HepG2 (cell line): ENCODE measurements around the gene SYNDIG1. TPM values are rescaled to one million over a fixed set of nuclear protein-coding genes. Genes with fewer than 3 reads are reported as not detected.

Experiments
- ATAC-seq: fragments of 200-7000 bp; cut with Tn5 transposase; 3 replicates; pipeline ENCODE4 v1.9.1; 2020; ENCODE audit warnings: mild to moderate bottlenecking, moderate library complexity
- BruUV-seq: library from RNA; stranded (reverse); fragments of 400-500 nt; replicated peaks from 2 replicates; lab custom pipeline; 2021; lab: Mats Ljungman, UMichigan
- CTCF ChIA-PET: fragments of 300-600 bp; formaldehyde crosslinking; extraction: SDS; loops from one replicate; lab custom pipeline; 2021; ENCODE audit warnings: low total read pairs, inconsistent platforms, low intra/inter-chr PET ratio; lab: Yijun Ruan, JAX
- POLR2A ChIA-PET: fragments of 350-600 bp; sonication (Branson Sonifier 250); formaldehyde crosslinking; loops from one replicate; lab custom pipeline; 2020; ENCODE audit warnings: antibody characterized with exemption, inconsistent platforms; lab: Yijun Ruan, JAX
- DNase-seq: peaks from one replicate; pipeline ENCODE4 v3.0.0-alpha.2; 2015; ENCODE audit warnings: low spot score
- FAIRE-seq: peaks from 3 replicates; lab custom pipeline; 2011; peaks lifted over from hg19 to GRCh38; lab: Jason Lieb, UNC
- H2AFZ ChIP-seq: one replicate; pipeline ENCODE4 v1.6.1; 2011; ENCODE audit warnings: low read length, inconsistent platforms
- H3K27ac ChIP-seq: fragments of 300-600 bp; 3 replicates; pipeline ENCODE4 v1.8.0; 2011; ENCODE audit warnings: mixed run types, mild to moderate bottlenecking, mixed read lengths, low read length, inconsistent platforms; ENCODE audit not compliant: insufficient read depth; ENCODE audit errors: extremely low read length
- H3K27me3 ChIP-seq, 2 experiments: fragments of 200-600 bp in 1 of 2; 2 replicates in 1 of 2; 3 replicates in 1 of 2; pipeline versions ENCODE4 v1.6.0 to v1.8.0; 2011; ENCODE audit warnings: low read length in 2 of 2, mild to moderate bottlenecking in 2 of 2, moderate library complexity in 2 of 2, inconsistent platforms in 1 of 2; ENCODE audit not compliant: insufficient read depth in 2 of 2, control insufficient read depth in 1 of 2
- H3K36me3 ChIP-seq, 2 experiments: fragments of 200-600 bp in 1 of 2; replicated peaks in 1 of 2; 2 replicates in 1 of 2; 3 replicates in 1 of 2; pipeline versions ENCODE4 v1.5.1 to v1.8.0; 2011; ENCODE audit warnings: low read length in 2 of 2, inconsistent platforms in 1 of 2; ENCODE audit not compliant: insufficient read depth in 2 of 2, control insufficient read depth in 1 of 2
- H3K4me1 ChIP-seq: 2 replicates; pipeline ENCODE4 v1.5.1; 2012; ENCODE audit warnings: low read length, inconsistent platforms; ENCODE audit not compliant: insufficient read depth
- H3K4me2 ChIP-seq: 2 replicates; pipeline ENCODE4 v1.6.0; 2011; ENCODE audit warnings: low read depth, low read length, inconsistent platforms
- H3K4me3 ChIP-seq, 3 experiments: fragments of 200-600 bp in 1 of 3; sonication (generic), shearing (Covaris generic) in 1 of 3; replicated peaks in 1 of 3; 2 replicates each; pipeline ENCODE4 v1.5.1; 2011 to 2016; ENCODE audit warnings: low read length in 3 of 3, inconsistent platforms in 2 of 3, low read depth in 2 of 3, mild to moderate bottlenecking in 2 of 3, control low read depth in 1 of 3, mixed read lengths in 1 of 3; ENCODE audit not compliant: insufficient read depth in 1 of 3
- H3K79me2 ChIP-seq: one replicate; pipeline ENCODE4 v1.6.1; 2011; ENCODE audit warnings: low read length, inconsistent platforms; ENCODE audit not compliant: insufficient read depth
- H3K9ac ChIP-seq: 2 replicates; pipeline ENCODE4 v1.6.0; 2011; ENCODE audit warnings: mild to moderate bottlenecking, low read depth, low read length, inconsistent platforms; ENCODE audit not compliant: insufficient read depth
- H3K9me3 ChIP-seq: 2 replicates; pipeline ENCODE4 v1.5.1; 2012; ENCODE audit warnings: mild to moderate bottlenecking, low read length
- H4K20me1 ChIP-seq: 2 replicates; pipeline ENCODE4 v1.6.0; 2011; ENCODE audit warnings: inconsistent platforms, mild to moderate bottlenecking, low read length, moderate library complexity; ENCODE audit not compliant: insufficient read depth
- NFIB ChIP-seq: sonication (generic); formaldehyde crosslinking; IDR thresholded peaks from 2 replicates; pipeline ENCODE4 v1.9.0; 2021; ENCODE audit warnings: missing genetic modification reagents, mild to moderate bottlenecking, borderline replicate concordance
- SP5 ChIP-seq: IDR thresholded peaks from 2 replicates; pipeline ENCODE4 v1.6.1; 2016; ENCODE audit warnings: low read depth, borderline replicate concordance
- WGBS: methylation state at CpG from one replicate; pipeline ENCODE4 v1.1.6; 2017; ENCODE audit warnings: low lambda C conversion rate; 5-methylcytosine and 5-hydroxymethylcytosine counted together
- in situ Hi-C: cut with HindIII; loops from 2 replicates; pipeline ENCODE4 v1.10.0; 2017; ENCODE audit warnings: low pct_unique_long_range_greater_than_20kb; ENCODE audit not compliant: extremely low pct_ligation_motif_present
- intact Hi-C: fragments of 100-400 bp; cut with micrococcal nuclease; formaldehyde crosslinking; loops from one replicate; pipeline ENCODE4 v1.10.0; 2022; ENCODE audit not compliant: unreplicated experiment
- polyA plus RNA-seq, 8 experiments: library from polyadenylated mRNA; depleted of rRNA in 3 of 8; stranded (reverse) in 7 of 8; unstranded in 1 of 8; fragments of >200 nt; fragmentation: Illumina TruSeq in 4 of 8; extraction: Trizol in 4 of 8; gene quantifications; 2 replicates each; pipeline versions ENCODE4 v1.2.1 to v1.2.3, GENCODE V29; 2011 to 2016; ENCODE audit warnings: low read depth in 4 of 8, missing spikeins in 1 of 8, mixed read lengths in 1 of 8; ENCODE audit not compliant: insufficient read depth in 1 of 8
- total RNA-seq, 5 experiments: library from RNA; depleted of rRNA; stranded (reverse); fragments of >200 nt; fragmentation: Illumina TruSeq; extraction: Trizol; gene quantifications; 2 replicates each; pipeline ENCODE4 v1.2.3, GENCODE V29; 2016; ENCODE audit warnings: low read depth in 1 of 5
- TF ChIP-seq, protein P1 (sequence below), 2 experiments: sonication (generic) in 1 of 2; formaldehyde crosslinking in 1 of 2; IDR thresholded peaks; 2 replicates each; pipeline versions ENCODE4 v1.6.1 to v1.9.0; 2014 to 2022; ENCODE audit warnings: antibody characterized with exemption in 1 of 2, borderline replicate concordance in 1 of 2, inconsistent platforms in 1 of 2, low read depth in 1 of 2, missing genetic modification reagents in 1 of 2
- TF ChIP-seq, protein P2 (sequence below): sonication (generic); formaldehyde crosslinking; IDR thresholded peaks from 2 replicates; pipeline ENCODE4 v1.5.0; 2020; ENCODE audit warnings: missing genetic modification reagents

The SYNDIG1 gene
- total and polyA plus RNA-seq, 2 of the 13 experiments (the other 11 are each of a cell fraction or from before 2014, with no cell fraction given), result not detected

DNA sequence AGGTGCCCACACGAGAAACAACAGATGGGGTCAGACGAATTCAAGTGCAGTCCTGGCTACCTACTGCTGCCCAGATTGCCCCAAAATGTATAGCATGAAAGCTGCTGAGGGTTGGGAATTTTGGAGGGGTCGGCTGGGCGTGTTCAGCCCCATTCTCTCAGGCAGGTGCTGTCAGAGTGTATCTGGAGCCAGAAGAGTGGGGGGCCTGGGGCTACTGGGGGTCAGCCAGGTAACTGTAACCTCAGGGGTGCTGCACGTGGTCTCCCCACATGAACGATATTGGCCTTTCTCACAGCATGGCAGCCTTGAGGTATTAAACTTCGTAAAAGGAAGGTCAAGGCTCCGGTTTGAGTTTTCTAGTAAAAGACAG is 14.6 kb downstream of the SYNDIG1 start:
- WGBS, result 6% methylated on average over 5 of the region's 8 CpGs
- H3K4me1 ChIP-seq, result no peaks in the 10 kb centered on the region
- H3K4me3 ChIP-seq, result no peak overlapping the region
- BruUV-seq, result no TSS peak
- H3K9ac ChIP-seq, result no peak overlapping the region
- no peaks in the 10 kb centered on the region for H3K9me3 ChIP-seq
- ATAC-seq (no peak), FAIRE-seq (no peak), DNase-seq (no peak)
- H3K4me2 ChIP-seq, result no peak overlapping the region
- H3K36me3 ChIP-seq, result no peaks in the 10 kb centered on the region
- no peak overlapping the region for H2AFZ ChIP-seq
- H3K27me3 ChIP-seq, result no peaks in the 10 kb centered on the region; a peak in 1 of 5 replicates
- TF ChIP-seq SP5 (CRISPR knock-in tag) (no peak), NFIB (CRISPR knock-in tag) (no peak)
- TF ChIP-seq, protein P1, sequence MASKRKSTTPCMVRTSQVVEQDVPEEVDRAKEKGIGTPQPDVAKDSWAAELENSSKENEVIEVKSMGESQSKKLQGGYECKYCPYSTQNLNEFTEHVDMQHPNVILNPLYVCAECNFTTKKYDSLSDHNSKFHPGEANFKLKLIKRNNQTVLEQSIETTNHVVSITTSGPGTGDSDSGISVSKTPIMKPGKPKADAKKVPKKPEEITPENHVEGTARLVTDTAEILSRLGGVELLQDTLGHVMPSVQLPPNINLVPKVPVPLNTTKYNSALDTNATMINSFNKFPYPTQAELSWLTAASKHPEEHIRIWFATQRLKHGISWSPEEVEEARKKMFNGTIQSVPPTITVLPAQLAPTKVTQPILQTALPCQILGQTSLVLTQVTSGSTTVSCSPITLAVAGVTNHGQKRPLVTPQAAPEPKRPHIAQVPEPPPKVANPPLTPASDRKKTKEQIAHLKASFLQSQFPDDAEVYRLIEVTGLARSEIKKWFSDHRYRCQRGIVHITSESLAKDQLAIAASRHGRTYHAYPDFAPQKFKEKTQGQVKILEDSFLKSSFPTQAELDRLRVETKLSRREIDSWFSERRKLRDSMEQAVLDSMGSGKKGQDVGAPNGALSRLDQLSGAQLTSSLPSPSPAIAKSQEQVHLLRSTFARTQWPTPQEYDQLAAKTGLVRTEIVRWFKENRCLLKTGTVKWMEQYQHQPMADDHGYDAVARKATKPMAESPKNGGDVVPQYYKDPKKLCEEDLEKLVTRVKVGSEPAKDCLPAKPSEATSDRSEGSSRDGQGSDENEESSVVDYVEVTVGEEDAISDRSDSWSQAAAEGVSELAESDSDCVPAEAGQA (IDR thresholded peaks at IDR 0.05; ENCODE audit: low read depth), result no peak
- TF ChIP-seq, protein P1 (CRISPR knock-in tag; IDR thresholded peaks at IDR 0.05; ENCODE audit: borderline replicate concordance), result no peak
- TF ChIP-seq, protein P2, sequence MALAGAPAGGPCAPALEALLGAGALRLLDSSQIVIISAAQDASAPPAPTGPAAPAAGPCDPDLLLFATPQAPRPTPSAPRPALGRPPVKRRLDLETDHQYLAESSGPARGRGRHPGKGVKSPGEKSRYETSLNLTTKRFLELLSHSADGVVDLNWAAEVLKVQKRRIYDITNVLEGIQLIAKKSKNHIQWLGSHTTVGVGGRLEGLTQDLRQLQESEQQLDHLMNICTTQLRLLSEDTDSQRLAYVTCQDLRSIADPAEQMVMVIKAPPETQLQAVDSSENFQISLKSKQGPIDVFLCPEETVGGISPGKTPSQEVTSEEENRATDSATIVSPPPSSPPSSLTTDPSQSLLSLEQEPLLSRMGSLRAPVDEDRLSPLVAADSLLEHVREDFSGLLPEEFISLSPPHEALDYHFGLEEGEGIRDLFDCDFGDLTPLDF, result no peak
- ChIA-PET POLR2A (no interaction called here), CTCF (no interaction called here)
- intact Hi-C loops, result no loop called here
- no peaks in the 10 kb centered on the region for H4K20me1 ChIP-seq
- H3K27ac ChIP-seq, result no peak overlapping the region
- in situ Hi-C loops, result no loop called here
- H3K79me2 ChIP-seq, result no peaks in the 10 kb centered on the region
